HCT116 (cell line): ENCODE measurements around the gene LPAR3. TPM values are rescaled to one million over a fixed set of nuclear protein-coding genes. Genes with fewer than 3 reads are reported as not detected.

ENCODE experiments used
- ATAC-seq: fragments of 200-7000 bp; cut with Tn5 transposase; 2 replicates; pipeline ENCODE4 v1.9.1; 2020; ENCODE audit warnings: mild to moderate bottlenecking, moderate library complexity
- BruUV-seq: library from RNA; stranded (reverse); fragments of 400-500 nt; replicated peaks from 2 replicates; lab custom pipeline; 2021; lab: Mats Ljungman, UMichigan
- CTCF ChIA-PET: fragments of 300-600 bp; sonication (Branson Sonifier 250); formaldehyde crosslinking; loops from one replicate; lab custom pipeline; 2021; ENCODE audit warnings: antibody characterized with exemption; lab: Charles Lee
- POLR2A ChIA-PET: fragments of 300-600, 350-600 bp; sonication (Branson Sonifier 250); formaldehyde crosslinking; loops from one replicate; lab custom pipeline; 2021; ENCODE audit warnings: antibody characterized with exemption; lab: Charles Lee
- RAD21 ChIA-PET, 2 experiments: fragments of 300-600 bp; sonication (Branson Sonifier 250); formaldehyde crosslinking; loops; one replicate each; lab custom pipeline; 2023; ENCODE audit warnings: low total read pairs in 2 of 2; ENCODE audit not compliant: uncharacterized antibody in 2 of 2, unreplicated experiment in 2 of 2, low non-redundant PET in 1 of 2; lab: Charles Lee
- DNase-seq: peaks from one replicate; pipeline ENCODE4 v3.0.0-alpha.2; 2010; ENCODE audit warnings: low read depth, low spot score
- H2AFZ ChIP-seq: fragments of 200-600 bp; shearing (Covaris generic), sonication (generic); 2 replicates; pipeline ENCODE4 v1.6.1; 2017; ENCODE audit warnings: low read depth, mixed run types, mixed read lengths, antibody characterized with exemption, low read length; ENCODE audit not compliant: poor library complexity, severe bottlenecking
- H3K27ac ChIP-seq: 2 replicates; pipeline ENCODE4 v1.5.1; 2012; ENCODE audit warnings: low read depth, low read length
- H3K27me3 ChIP-seq: fragments of 200-600 bp; sonication (generic); 2 replicates; pipeline ENCODE4 v1.6.1; 2016; ENCODE audit warnings: mixed run types, low read length, mixed read lengths; ENCODE audit not compliant: insufficient read depth
- H3K36me3 ChIP-seq, 2 experiments: fragments of 200-500 bp in 1 of 2; fragments of 200-600 bp in 1 of 2; sonication (Bioruptor generic) in 1 of 2; sonication (generic) in 1 of 2; 2 replicates each; pipeline versions ENCODE4 v1.5.1 to v1.6.1; 2014 to 2016; ENCODE audit warnings: low read length in 2 of 2, inconsistent platforms in 1 of 2, mixed read lengths in 1 of 2, mixed run types in 1 of 2; ENCODE audit not compliant: insufficient read depth in 2 of 2, control insufficient read depth in 1 of 2
- H3K4me1 ChIP-seq, 2 experiments: fragments of 200-600 bp in 1 of 2; sonication (generic) in 1 of 2; 2 replicates each; pipeline versions ENCODE4 v1.5.1 to v1.6.1; 2012 to 2017; ENCODE audit warnings: low read length in 2 of 2, inconsistent platforms in 1 of 2, mild to moderate bottlenecking in 1 of 2, mixed read lengths in 1 of 2, mixed run types in 1 of 2, moderate library complexity in 1 of 2; ENCODE audit not compliant: insufficient read depth in 2 of 2, control insufficient read depth in 1 of 2
- H3K4me2 ChIP-seq: fragments of 200-600 bp; sonication (generic); 2 replicates; pipeline ENCODE4 v1.6.1; 2017; ENCODE audit warnings: mixed run types, low read length, mixed read lengths
- H3K4me3 ChIP-seq, 2 experiments: fragments of 200-600 bp in 1 of 2; sonication (generic) in 1 of 2; replicated peaks in 1 of 2; 2 replicates each; pipeline ENCODE4 v1.5.1; 2011 to 2016; ENCODE audit warnings: low read length in 2 of 2, control low read depth in 1 of 2, low read depth in 1 of 2, mild to moderate bottlenecking in 1 of 2, mixed read lengths in 1 of 2, mixed run types in 1 of 2
- H3K79me2 ChIP-seq: fragments of 200-600 bp; sonication (generic); 2 replicates; pipeline ENCODE4 v1.6.1; 2017; ENCODE audit warnings: mild to moderate bottlenecking, mixed run types, low read length, moderate library complexity, mixed read lengths; ENCODE audit not compliant: insufficient read depth
- H3K9ac ChIP-seq: fragments of 200-600 bp; sonication (generic); 2 replicates; pipeline ENCODE4 v1.6.1; 2016; ENCODE audit warnings: low read length, mixed read lengths
- H3K9me2 ChIP-seq: fragments of 200-600 bp; sonication (generic), shearing (Covaris generic); 2 replicates; pipeline ENCODE4 v1.6.1; 2017; ENCODE audit warnings: mixed run types, mild to moderate bottlenecking, moderate library complexity; ENCODE audit not compliant: insufficient read depth
- H3K9me3 ChIP-seq, 2 experiments: fragments of 200-500 bp in 1 of 2; fragments of 200-600 bp in 1 of 2; sonication (Bioruptor generic) in 1 of 2; sonication (generic) in 1 of 2; 2 replicates each; pipeline ENCODE4 v1.6.1; 2014 to 2017; ENCODE audit warnings: low read length in 2 of 2, mixed read lengths in 2 of 2, inconsistent platforms in 1 of 2, low read depth in 1 of 2, mild to moderate bottlenecking in 1 of 2, mixed run types in 1 of 2, moderate library complexity in 1 of 2; ENCODE audit not compliant: control insufficient read depth in 1 of 2, insufficient read depth in 1 of 2
- H4K20me1 ChIP-seq: fragments of 200-600 bp; sonication (generic), shearing (Covaris generic); 2 replicates; pipeline ENCODE4 v1.6.1; 2017; ENCODE audit warnings: mixed run types, mild to moderate bottlenecking, moderate library complexity; ENCODE audit not compliant: insufficient read depth
- CEBPB ChIP-seq: IDR thresholded peaks from 2 replicates; pipeline ENCODE4 v1.6.1; 2012; ENCODE audit warnings: low read depth
- RAD21 ChIP-seq: IDR thresholded peaks from 2 replicates; pipeline ENCODE4 v1.6.1; 2012; ENCODE audit warnings: low read depth, mild to moderate bottlenecking
- YY1 ChIP-seq: IDR thresholded peaks from 2 replicates; pipeline ENCODE4 v1.6.1; 2011; ENCODE audit warnings: low read length, low read depth, moderate library complexity, mild to moderate bottlenecking; ENCODE audit not compliant: insufficient replicate concordance; ENCODE audit errors: extremely low read depth
- intact Hi-C: fragments of 100-400 bp; cut with micrococcal nuclease; formaldehyde crosslinking; loops from 2 replicates; pipeline ENCODE4 v1.10.0; 2022
- total RNA-seq: library from RNA; stranded (reverse); gene quantifications from one replicate; pipeline ENCODE4 v1.2.1, GENCODE V29; 2021; ENCODE audit not compliant: unreplicated experiment
- TF ChIP-seq, protein P1 (sequence below), 3 experiments: fragments of 200-600 bp in 1 of 3; sonication (generic) in 1 of 3; IDR thresholded peaks in 2 of 3; conservative IDR thresholded peaks in 1 of 3; 2 replicates each; pipeline ENCODE4 v1.5.1; 2012 to 2017; ENCODE audit warnings: low read depth in 2 of 3, low read length in 2 of 3, antibody characterized with exemption in 1 of 3, borderline replicate concordance in 1 of 3, control low read depth in 1 of 3, mild to moderate bottlenecking in 1 of 3, mixed read lengths in 1 of 3, mixed run types in 1 of 3, moderate library complexity in 1 of 3; ENCODE audit not compliant: insufficient read depth in 1 of 3

The LPAR3 gene
- total RNA-seq, 1 experiment from 2014 or later: 27.2 TPM

DNA sequence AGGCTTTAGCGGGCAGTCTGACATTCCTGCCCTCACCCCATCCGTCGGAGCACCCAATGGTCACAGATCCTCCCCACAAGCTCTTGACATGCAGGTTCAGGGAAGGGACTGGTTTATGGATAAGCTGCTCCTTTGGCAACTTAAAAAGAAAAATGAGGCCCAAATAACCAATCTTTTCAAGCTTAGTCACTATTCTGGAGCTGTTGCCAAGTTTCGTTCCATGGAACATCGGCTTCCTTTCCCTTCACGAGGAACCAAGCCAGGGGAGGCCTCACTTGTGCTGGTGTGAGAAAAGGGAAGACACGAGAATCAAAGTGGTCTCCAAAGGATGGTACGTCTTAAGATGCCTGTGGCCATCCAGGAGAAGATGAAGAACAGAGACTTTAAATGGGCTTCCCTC lies 46.1 kb upstream of the LPAR3 start:
- CTCF ChIA-PET: no interaction called here
- no peaks in the 10 kb centered on the region for H3K9me2 ChIP-seq
- POLR2A ChIA-PET: no interaction called here
- H3K9me3 ChIP-seq: no peaks in the 10 kb centered on the region
- no peak overlapping the region for H3K4me2 ChIP-seq
- H3K4me1 ChIP-seq: no peaks in the 10 kb centered on the region
- RAD21 ChIA-PET: no interaction called here
- H3K27me3 ChIP-seq: no peaks in the 10 kb centered on the region
- no TSS peak for BruUV-seq
- no peak overlapping the region for H2AFZ ChIP-seq
- H3K4me3 ChIP-seq: no peak overlapping the region
- intact Hi-C loops: loop anchor here (5.0 to 10.0 kb wide), 3 partner anchors 334 to 797 kb away; partner anchors contain the start of gene PRKACB
- H3K79me2 ChIP-seq: no peaks in the 10 kb centered on the region
- TF ChIP-seq CEBPB: no peak
- DNase-seq (no peak), ATAC-seq (no peak)
- no peak overlapping the region for H3K9ac ChIP-seq
- no peaks in the 10 kb centered on the region for H4K20me1 ChIP-seq
- no peaks in the 10 kb centered on the region for H3K36me3 ChIP-seq
- H3K27ac ChIP-seq: no peak overlapping the region

DNA sequence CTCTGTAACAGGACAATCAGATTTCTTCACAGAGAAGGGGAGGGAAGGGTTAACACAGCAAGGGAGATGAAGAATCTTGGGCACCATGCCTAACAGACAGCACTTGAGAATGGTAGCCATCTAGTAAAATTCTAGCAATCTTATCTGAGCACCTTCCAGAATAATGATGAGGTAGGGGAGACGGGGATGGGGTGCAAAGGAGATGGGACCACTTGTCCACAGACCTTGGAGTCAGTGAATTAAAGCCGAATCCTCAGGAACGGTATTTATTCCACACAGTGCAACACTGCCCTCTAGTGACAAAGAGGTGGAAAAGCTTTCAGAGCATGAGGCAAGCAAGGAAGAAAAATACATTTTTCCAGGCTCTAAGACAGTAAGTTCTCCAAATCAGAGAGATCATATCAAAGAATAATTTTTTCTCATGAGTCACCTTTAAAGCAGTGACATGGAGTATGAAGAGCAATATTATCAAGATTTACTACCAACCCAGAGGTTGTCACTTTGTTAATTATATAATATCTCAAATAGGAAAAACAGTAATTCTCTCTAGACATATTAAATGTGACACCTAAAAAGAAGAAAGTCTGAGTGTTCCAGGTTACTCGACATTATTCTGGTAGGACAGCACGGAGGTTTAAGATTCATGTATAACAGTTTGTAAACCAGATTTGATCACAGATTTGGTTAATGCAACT lies 43.3 kb upstream of the LPAR3 start:
- no peaks in the 10 kb centered on the region for H3K9me3 ChIP-seq
- no TSS peak for BruUV-seq
- peak; percentile 39 for DNase-seq
- no peaks in the 10 kb centered on the region for H3K79me2 ChIP-seq
- H3K9ac ChIP-seq: no peak overlapping the region
- no peak overlapping the region for H3K27ac ChIP-seq
- no peaks in the 10 kb centered on the region for H3K9me2 ChIP-seq
- H4K20me1 ChIP-seq: no peaks in the 10 kb centered on the region
- no peak overlapping the region for H3K4me3 ChIP-seq
- ChIA-PET RAD21 (interaction anchor here in 1 of 2 experiments (1.2 kb wide), 1 partner anchor 176 kb away, joined by 3 read pairs; no protein-coding TSS in a partner anchor), CTCF (interaction anchor here (1.2 to 3.5 kb wide), 6 partner anchors 9 to 792 kb away, joined by 4 to 18 read pairs (median 7); partner anchors contain the start of gene PRKACB), POLR2A (no interaction called here)
- TF ChIP-seq YY1 (no peak), RAD21 (peak; percentile 92)
- TF ChIP-seq, protein P1, sequence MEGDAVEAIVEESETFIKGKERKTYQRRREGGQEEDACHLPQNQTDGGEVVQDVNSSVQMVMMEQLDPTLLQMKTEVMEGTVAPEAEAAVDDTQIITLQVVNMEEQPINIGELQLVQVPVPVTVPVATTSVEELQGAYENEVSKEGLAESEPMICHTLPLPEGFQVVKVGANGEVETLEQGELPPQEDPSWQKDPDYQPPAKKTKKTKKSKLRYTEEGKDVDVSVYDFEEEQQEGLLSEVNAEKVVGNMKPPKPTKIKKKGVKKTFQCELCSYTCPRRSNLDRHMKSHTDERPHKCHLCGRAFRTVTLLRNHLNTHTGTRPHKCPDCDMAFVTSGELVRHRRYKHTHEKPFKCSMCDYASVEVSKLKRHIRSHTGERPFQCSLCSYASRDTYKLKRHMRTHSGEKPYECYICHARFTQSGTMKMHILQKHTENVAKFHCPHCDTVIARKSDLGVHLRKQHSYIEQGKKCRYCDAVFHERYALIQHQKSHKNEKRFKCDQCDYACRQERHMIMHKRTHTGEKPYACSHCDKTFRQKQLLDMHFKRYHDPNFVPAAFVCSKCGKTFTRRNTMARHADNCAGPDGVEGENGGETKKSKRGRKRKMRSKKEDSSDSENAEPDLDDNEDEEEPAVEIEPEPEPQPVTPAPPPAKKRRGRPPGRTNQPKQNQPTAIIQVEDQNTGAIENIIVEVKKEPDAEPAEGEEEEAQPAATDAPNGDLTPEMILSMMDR (IDR thresholded peaks at IDR 0.05 in 2 of 3, conservative IDR thresholded peaks at IDR 0.05 in 1 of 3; ENCODE audit: borderline replicate concordance in 1 of 3, insufficient read depth in 1 of 3, low read depth in 2 of 3, low read length in 2 of 3): peak; percentile 71 to 95 (median 90); a peak in 5 of 6 replicates
- no peaks in the 10 kb centered on the region for H3K4me1 ChIP-seq
- no peak overlapping the region for H3K4me2 ChIP-seq
- H3K36me3 ChIP-seq: no peaks in the 10 kb centered on the region
- intact Hi-C loops: loop anchor here (2.0 to 10.0 kb wide), 4 partner anchors 153 to 794 kb away; partner anchors contain the start of gene PRKACB
- no peak overlapping the region for H2AFZ ChIP-seq
- peak; percentile 83 for ATAC-seq
- no peaks in the 10 kb centered on the region for H3K27me3 ChIP-seq
